Fibroblast of the aortic adventitia (primary cell): ENCODE results near the gene POLD2. TPM values are rescaled to one million over a fixed set of nuclear protein-coding genes. Genes with fewer than 3 reads are reported as not detected.
A peak's percentile ranks its signal among the peaks of the same experiment; 100 is the strongest.

Experiments used
- DNase-seq: peaks from one replicate; pipeline ENCODE4 v3.0.0-alpha.2; 2010; ENCODE audit warnings: low read depth
- H3K4me3 ChIP-seq: 2 replicates; pipeline ENCODE4 v1.5.1; 2011; ENCODE audit warnings: low read depth, mild to moderate bottlenecking, control low read depth, low read length, moderate library complexity
- total RNA-seq: library from RNA; depleted of rRNA; stranded (reverse); fragments of >200 nt; gene quantifications from 2 replicates; pipeline ENCODE4 v1.2.3, GENCODE V29; 2012; ENCODE audit warnings: low replicate concordance
- TF ChIP-seq, protein P1 (sequence below): IDR thresholded peaks from 2 replicates; pipeline ENCODE4 v1.5.1; 2011; ENCODE audit warnings: mild to moderate bottlenecking, low read length, control low read depth, inconsistent platforms; ENCODE audit not compliant: insufficient read depth

POLD2 gene
- total RNA-seq, 1 donor, result 87.9 TPM

DNA sequence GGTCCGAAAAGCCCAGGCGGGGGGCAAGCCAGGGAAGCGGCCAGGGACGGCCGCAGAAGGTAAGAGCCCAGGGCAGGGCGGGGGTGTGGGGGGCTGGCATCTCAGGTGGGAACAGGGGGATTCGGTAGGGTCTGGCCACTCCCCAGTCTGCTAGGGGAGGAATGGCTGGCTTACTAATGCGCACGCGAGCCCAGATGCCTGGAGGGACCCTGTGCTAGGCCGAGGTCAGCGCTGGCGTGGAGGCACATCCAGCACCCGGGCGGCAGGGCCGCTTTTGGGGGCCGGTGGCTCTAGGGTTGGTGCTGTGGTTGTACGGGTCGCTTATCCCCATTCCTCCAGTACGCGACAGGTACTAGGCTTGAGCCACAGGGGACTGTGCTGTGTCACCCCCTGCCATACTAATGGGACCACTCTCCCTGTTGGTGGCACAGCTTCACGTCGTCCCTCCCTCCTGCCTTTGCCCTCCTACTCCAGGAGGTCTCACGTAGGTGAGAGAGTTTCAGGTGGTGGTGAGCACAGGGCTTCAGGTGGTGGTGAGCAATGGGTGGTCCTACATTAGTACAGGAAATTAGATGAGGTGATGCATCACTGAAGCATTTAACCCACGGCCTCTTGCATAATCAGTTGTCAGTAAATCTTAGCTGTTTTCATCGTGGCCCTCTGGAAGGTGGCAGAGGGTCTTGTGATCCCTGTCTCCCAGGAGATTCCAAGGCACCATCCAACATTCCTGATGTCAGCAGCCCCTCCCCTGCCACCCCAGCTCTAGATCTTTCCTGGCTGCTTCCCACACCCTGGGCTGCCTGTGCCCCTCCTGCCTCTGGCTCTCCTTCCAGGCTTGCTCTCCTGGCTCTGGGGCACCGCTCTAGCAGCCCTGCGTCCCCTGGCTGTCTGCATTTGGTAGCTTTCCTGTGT, 18.2 kb downstream of the POLD2 start:
- TF ChIP-seq, protein P1, sequence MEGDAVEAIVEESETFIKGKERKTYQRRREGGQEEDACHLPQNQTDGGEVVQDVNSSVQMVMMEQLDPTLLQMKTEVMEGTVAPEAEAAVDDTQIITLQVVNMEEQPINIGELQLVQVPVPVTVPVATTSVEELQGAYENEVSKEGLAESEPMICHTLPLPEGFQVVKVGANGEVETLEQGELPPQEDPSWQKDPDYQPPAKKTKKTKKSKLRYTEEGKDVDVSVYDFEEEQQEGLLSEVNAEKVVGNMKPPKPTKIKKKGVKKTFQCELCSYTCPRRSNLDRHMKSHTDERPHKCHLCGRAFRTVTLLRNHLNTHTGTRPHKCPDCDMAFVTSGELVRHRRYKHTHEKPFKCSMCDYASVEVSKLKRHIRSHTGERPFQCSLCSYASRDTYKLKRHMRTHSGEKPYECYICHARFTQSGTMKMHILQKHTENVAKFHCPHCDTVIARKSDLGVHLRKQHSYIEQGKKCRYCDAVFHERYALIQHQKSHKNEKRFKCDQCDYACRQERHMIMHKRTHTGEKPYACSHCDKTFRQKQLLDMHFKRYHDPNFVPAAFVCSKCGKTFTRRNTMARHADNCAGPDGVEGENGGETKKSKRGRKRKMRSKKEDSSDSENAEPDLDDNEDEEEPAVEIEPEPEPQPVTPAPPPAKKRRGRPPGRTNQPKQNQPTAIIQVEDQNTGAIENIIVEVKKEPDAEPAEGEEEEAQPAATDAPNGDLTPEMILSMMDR, result peak; percentile 19
- peak; percentile 76 for DNase-seq
- H3K4me3 ChIP-seq, result peak overlapping the region; percentile 95

DNA sequence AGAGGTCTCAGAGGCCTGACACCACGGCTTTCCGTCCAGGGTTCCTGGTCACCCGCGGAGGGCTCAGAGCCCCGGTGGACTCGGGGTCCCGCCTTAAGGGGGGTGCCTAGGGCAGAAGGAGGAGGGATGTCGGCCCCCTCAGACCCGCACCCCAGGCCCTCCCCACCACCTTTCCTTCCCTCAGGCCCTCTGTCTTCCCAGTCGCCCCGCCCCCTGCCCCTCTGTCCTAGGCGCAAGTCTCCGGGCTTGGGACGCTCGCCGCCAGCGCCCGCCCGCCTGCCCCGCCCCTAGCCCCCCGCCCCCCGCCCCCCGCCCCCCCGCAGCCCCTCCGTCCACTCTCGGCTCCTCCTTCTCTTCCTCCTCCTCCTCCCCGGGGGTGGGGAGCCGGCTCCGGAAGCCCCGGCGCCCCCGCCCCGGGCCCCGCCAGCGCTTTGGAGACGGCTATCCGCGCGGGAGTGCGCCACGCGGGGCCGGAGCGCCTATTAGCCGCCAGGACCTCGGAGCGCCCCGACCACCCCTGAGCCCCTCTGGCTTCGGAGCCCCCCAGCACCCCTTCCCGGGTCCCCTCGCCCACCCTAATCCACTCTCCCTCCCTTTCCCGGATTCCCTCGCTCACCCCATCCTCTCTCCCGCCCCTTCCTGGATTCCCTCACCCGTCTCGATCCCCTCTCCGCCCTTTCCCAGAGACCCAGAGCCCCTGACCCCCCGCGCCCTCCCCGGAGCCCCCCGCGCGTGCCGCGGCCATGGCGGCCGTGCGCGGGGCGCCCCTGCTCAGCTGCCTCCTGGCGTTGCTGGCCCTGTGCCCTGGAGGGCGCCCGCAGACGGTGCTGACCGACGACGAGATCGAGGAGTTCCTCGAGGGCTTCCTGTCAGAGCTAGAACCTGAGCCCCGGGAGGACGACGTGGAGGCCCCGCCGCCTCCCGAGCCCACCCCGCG, 19.2 kb downstream of the POLD2 start, which contains the start of gene AEBP1:
TSS of gene AEBP1 (plus strand) at position 423 of the 937 bp plus-strand sequence. CDS start at position 744, 321 bp downstream.
- peak within 1 kb of the TSS; percentile 95 for H3K4me3 ChIP-seq
- DNase-seq, result peak; percentile 37
- TF ChIP-seq, protein P1, result no peak

DNA sequence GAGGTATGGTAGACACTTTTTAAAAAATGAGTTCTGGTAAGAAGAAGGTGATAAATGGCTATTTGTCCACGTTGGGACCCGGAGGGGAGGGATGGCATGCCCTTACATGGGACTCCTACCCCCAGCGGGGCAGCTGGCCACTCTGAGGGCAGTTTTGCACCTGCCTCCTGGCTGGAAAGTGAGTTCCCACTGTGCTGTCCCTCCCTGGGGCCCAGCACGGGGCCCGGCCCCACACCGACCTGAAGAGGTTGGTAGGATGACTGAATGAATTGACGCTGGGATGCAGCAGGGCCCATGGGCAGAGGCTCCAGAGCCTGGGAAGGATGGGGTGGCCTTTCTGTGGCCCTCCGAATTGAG, 19.8 kb downstream of the POLD2 start:
- DNase-seq, result no peak
- H3K4me3 ChIP-seq, result no peak overlapping the region
- TF ChIP-seq, protein P1, result no peak

DNA sequence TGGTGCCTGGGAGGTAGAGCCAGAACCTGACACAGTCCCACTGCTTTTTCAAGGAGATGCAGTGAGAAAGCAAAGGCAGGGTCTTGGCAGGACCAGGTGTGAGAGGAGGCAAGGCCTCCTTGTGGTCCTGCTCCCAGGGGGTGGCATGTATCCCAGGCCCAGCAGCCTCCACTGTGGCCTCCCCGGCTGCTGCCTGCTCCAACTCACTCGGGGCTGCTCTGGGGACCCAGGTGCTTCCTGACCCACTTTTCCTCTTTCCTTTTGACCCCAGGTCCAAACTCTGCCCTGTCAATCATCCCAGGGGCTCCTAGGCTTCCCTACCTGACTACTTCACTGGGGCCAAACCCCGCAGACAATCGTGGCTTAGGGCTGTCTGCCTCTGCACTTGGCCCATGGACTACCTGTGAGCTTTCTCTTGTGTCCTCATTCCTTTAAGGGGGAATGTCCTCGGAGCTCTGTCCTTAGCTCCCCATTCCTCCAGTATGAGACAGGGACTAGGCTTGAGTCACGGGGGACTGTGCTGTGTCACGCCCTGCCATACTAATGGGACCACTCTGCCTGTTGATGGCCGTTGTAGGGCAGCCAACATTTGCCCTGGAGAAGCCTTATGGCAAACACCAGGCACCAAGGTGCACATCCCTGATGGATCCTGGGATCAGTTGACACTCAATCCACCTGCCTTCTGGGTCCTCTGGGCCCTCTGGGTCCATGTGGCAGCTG, 20.3 kb downstream of the POLD2 start:
- H3K4me3 ChIP-seq, result no peak overlapping the region
- no peak for DNase-seq
- TF ChIP-seq, protein P1, result no peak

DNA sequence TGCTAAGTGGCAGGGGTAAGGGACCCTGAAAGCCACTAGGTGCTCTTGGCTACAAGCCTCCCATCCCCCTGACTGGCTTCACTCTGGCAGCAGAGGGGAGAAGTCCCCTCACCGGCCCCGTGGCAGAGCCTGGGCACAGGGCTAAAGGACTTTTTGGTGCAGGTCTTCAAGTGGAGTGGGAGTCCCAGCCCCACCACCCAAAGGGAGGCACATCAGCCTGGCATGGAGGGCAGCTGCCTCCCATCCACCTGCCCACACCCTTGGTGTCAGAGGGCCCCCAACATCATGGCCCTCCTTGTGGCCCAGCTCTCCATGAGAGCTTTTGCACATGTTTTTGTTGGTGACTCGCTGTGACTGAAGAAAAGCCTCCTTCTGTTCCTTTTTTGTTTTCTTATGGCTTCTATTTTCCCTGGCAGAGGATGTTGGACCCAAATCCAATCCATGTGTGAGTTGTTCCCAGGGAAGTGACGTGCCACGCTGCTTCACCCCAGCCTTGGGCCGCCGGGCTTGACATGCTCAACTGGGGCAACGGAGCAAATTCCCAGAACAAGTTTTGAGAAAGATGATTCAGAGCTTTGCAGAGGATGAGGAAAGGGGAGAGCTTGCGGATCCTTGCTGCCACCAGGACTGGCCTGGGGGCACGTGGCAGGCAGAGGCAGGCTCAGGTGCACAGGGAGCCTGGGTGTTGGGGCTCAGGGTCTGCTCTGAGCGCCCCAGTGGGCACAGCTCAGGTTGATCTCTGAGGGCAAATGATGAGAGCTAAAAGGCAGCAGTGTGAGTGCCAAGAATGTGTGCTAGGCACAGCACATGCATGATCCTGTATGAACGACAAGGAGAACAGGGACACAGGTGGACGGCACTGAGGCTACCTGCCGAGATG, 21.1 kb downstream of the POLD2 start:
- no peak overlapping the region for H3K4me3 ChIP-seq
- peak; percentile 86 for DNase-seq
- TF ChIP-seq, protein P1, result no peak
